ENCODE results near the gene PMS2. TPM values are rescaled to one million over a fixed set of nuclear protein-coding genes. Genes with fewer than 3 reads are reported as not detected.

The PMS2 gene
- total and polyA plus RNA-seq, 9 of the 15 experiments (the other 6 are each of a cell fraction or from before 2014, with no cell fraction given) = 4.9 to 27.6 (median 16.5) TPM

DNA sequence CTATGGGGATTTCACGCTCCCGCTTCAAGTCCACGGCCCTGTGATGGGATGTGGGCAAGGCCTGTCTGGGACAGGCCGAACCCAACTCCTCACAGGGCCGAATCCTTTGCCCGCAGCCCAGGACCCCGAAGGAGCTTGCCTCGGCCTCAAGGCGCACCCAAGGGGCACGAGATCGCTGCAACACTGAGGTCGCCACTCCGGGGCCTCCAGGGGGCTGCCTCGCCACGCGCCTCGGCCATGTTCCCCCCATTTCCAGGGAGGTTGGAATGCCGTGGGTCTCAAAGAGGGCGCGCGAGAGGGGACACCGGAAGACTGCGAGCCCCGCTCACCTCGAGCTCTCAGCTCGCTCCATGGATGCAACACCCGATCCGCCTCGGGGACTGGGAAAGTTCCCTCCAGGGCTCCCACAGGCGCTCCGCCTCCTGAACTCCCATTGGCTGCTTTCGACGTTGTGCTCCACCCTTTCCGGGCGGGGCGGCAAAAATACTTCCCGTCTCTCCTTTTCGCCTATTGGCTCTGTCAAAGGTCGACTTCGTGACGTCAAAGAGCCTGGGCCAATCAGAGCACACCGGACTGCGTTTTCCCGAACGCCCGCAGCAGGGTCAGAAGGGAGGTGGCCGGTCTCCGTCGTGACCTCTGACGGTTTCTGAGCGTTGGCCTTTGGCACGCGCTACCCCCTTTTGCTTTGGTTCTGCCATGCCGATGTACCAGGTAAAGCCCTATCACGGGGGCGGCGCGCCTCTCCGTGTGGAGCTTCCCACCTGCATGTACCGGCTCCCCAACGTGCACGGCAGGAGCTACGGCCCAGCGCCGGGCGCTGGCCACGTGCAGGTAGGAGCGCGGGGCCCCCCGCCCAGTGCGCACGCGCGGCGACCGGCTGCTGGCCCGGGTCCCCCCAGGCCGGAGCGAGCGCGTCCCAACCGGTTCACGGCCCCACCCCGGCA, at the start of gene PMS2, which contains the start of gene AIMP2 (continued):
- TF ChIP-seq, protein P1, sequence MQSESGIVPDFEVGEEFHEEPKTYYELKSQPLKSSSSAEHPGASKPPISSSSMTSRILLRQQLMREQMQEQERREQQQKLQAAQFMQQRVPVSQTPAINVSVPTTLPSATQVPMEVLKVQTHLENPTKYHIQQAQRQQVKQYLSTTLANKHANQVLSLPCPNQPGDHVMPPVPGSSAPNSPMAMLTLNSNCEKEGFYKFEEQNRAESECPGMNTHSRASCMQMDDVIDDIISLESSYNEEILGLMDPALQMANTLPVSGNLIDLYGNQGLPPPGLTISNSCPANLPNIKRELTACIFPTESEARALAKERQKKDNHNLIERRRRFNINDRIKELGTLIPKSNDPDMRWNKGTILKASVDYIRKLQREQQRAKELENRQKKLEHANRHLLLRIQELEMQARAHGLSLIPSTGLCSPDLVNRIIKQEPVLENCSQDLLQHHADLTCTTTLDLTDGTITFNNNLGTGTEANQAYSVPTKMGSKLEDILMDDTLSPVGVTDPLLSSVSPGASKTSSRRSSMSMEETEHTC (IDR thresholded peaks at IDR 0.05) = peak; percentile 28; the same call in 1 of the 2 replicates
- TF ChIP-seq MEF2A (IDR thresholded peaks at IDR 0.05; ENCODE audit: control insufficient read depth, low read depth, low read length) (no peak), ZNF354B (CRISPR knock-in tag; IDR thresholded peaks at IDR 0.05) (no peak), TAF1 (IDR thresholded peaks at IDR 0.05; ENCODE audit: control insufficient read depth, extremely low read depth, insufficient read depth, low read length, severe bottlenecking) (peak; percentile 85), ARID1B (IDR thresholded peaks at IDR 0.05) (no peak; the same call in 1 of the 2 replicates), BACH1 (tag; IDR thresholded peaks at IDR 0.05) (no peak; the same call in 1 of the 2 replicates), STAG1 (CRISPR knock-in tag; IDR thresholded peaks at IDR 0.05; ENCODE audit: borderline replicate concordance) (peak; percentile 76), ZNF444 (CRISPR knock-in tag; IDR thresholded peaks at IDR 0.05) (0 out of 2 replicates have a peak, but pooled peaks have one; percentile 21), NCOA2 (IDR thresholded peaks at IDR 0.05; ENCODE audit: partially characterized antibody in 2 of 2) (no peak)
- TF ChIP-seq, protein P2, sequence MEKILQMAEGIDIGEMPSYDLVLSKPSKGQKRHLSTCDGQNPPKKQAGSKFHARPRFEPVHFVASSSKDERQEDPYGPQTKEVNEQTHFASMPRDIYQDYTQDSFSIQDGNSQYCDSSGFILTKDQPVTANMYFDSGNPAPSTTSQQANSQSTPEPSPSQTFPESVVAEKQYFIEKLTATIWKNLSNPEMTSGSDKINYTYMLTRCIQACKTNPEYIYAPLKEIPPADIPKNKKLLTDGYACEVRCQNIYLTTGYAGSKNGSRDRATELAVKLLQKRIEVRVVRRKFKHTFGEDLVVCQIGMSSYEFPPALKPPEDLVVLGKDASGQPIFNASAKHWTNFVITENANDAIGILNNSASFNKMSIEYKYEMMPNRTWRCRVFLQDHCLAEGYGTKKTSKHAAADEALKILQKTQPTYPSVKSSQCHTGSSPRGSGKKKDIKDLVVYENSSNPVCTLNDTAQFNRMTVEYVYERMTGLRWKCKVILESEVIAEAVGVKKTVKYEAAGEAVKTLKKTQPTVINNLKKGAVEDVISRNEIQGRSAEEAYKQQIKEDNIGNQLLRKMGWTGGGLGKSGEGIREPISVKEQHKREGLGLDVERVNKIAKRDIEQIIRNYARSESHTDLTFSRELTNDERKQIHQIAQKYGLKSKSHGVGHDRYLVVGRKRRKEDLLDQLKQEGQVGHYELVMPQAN (IDR thresholded peaks at IDR 0.05; ENCODE audit: borderline replicate concordance) = peak; percentile 99
- TF ChIP-seq, protein P3, sequence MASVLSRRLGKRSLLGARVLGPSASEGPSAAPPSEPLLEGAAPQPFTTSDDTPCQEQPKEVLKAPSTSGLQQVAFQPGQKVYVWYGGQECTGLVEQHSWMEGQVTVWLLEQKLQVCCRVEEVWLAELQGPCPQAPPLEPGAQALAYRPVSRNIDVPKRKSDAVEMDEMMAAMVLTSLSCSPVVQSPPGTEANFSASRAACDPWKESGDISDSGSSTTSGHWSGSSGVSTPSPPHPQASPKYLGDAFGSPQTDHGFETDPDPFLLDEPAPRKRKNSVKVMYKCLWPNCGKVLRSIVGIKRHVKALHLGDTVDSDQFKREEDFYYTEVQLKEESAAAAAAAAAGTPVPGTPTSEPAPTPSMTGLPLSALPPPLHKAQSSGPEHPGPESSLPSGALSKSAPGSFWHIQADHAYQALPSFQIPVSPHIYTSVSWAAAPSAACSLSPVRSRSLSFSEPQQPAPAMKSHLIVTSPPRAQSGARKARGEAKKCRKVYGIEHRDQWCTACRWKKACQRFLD (CRISPR knock-in tag; IDR thresholded peaks at IDR 0.05) = peak; percentile 99
- TF ChIP-seq, protein P4, sequence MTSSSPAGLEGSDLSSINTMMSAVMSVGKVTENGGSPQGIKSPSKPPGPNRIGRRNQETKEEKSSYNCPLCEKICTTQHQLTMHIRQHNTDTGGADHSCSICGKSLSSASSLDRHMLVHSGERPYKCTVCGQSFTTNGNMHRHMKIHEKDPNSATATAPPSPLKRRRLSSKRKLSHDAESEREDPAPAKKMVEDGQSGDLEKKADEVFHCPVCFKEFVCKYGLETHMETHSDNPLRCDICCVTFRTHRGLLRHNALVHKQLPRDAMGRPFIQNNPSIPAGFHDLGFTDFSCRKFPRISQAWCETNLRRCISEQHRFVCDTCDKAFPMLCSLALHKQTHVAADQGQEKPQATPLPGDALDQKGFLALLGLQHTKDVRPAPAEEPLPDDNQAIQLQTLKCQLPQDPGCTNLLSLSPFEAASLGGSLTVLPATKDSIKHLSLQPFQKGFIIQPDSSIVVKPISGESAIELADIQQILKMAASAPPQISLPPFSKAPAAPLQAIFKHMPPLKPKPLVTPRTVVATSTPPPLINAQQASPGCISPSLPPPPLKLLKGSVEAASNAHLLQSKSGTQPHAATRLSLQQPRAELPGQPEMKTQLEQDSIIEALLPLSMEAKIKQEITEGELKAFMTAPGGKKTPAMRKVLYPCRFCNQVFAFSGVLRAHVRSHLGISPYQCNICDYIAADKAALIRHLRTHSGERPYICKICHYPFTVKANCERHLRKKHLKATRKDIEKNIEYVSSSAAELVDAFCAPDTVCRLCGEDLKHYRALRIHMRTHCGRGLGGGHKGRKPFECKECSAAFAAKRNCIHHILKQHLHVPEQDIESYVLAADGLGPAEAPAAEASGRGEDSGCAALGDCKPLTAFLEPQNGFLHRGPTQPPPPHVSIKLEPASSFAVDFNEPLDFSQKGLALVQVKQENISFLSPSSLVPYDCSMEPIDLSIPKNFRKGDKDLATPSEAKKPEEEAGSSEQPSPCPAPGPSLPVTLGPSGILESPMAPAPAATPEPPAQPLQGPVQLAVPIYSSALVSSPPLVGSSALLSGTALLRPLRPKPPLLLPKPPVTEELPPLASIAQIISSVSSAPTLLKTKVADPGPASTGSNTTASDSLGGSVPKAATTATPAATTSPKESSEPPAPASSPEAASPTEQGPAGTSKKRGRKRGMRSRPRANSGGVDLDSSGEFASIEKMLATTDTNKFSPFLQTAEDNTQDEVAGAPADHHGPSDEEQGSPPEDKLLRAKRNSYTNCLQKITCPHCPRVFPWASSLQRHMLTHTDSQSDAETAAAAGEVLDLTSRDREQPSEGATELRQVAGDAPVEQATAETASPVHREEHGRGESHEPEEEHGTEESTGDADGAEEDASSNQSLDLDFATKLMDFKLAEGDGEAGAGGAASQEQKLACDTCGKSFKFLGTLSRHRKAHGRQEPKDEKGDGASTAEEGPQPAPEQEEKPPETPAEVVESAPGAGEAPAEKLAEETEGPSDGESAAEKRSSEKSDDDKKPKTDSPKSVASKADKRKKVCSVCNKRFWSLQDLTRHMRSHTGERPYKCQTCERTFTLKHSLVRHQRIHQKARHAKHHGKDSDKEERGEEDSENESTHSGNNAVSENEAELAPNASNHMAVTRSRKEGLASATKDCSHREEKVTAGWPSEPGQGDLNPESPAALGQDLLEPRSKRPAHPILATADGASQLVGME (CRISPR knock-in tag; IDR thresholded peaks at IDR 0.05) = peak; percentile 87; the same call in 1 of the 2 replicates
- TF ChIP-seq, protein P5, sequence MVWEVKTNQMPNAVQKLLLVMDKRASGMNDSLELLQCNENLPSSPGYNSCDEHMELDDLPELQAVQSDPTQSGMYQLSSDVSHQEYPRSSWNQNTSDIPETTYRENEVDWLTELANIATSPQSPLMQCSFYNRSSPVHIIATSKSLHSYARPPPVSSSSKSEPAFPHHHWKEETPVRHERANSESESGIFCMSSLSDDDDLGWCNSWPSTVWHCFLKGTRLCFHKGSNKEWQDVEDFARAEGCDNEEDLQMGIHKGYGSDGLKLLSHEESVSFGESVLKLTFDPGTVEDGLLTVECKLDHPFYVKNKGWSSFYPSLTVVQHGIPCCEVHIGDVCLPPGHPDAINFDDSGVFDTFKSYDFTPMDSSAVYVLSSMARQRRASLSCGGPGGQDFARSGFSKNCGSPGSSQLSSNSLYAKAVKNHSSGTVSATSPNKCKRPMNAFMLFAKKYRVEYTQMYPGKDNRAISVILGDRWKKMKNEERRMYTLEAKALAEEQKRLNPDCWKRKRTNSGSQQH (CRISPR knock-in tag; IDR thresholded peaks at IDR 0.05) = peak; percentile 65; the same call in 1 of the 2 replicates
